Uterus (tissue), 4 donors: ENCODE measurements around the gene FAM217B. TPM values are rescaled to one million over a fixed set of nuclear protein-coding genes. Genes with fewer than 3 reads are reported as not detected.

Experiments used
- DNase-seq, 2 donors: peaks; one replicate each; pipeline ENCODE4 v3.0.0-alpha.2; 2019 to 2020
- H3K27ac ChIP-seq, 2 donors: fragments of 200-600 bp; sonication (generic); 1 replicate in 1 of 2; 2 replicates in 1 of 2; pipeline ENCODE4 v1.5.1; 2016 to 2018
- H3K27me3 ChIP-seq, 2 donors: fragments of 200-600 bp; sonication (generic); one replicate each; pipeline ENCODE4 v1.5.1; 2018 to 2019; ENCODE audit warnings: control low read depth in 1 of 2
- H3K36me3 ChIP-seq, 2 donors: fragments of 200-600 bp; sonication (generic); one replicate each; pipeline ENCODE4 v1.5.1; 2019; ENCODE audit warnings: control low read depth in 1 of 2
- H3K4me1 ChIP-seq, 2 donors: fragments of 200-600 bp; sonication (generic); one replicate each; pipeline ENCODE4 v1.5.1; 2018 to 2019; ENCODE audit warnings: control low read depth in 1 of 2
- H3K4me3 ChIP-seq, 2 donors: fragments of 200-600 bp; sonication (generic); 1 replicate in 1 of 2; 2 replicates in 1 of 2; pipeline ENCODE4 v1.5.1; 2018 to 2019; ENCODE audit warnings: mild to moderate bottlenecking in 1 of 2
- H3K9me3 ChIP-seq, 2 donors: fragments of 200-600 bp; sonication (generic); one replicate each; pipeline ENCODE4 v1.5.1; 2019; ENCODE audit warnings: control low read depth in 1 of 2
- CTCF ChIP-seq, 4 experiments: fragments of 200-600 bp in 2 of 4; fragments of 450-650 bp in 2 of 4; sonication (generic) in 2 of 4; IDR thresholded peaks; one replicate each; pipeline ENCODE4 v1.5.1; 2016 to 2019; ENCODE audit warnings: antibody characterized with exemption in 4 of 4, mild to moderate bottlenecking in 2 of 4, moderate library complexity in 1 of 4
- POLR2A ChIP-seq, 2 donors: fragments of 450-650 bp; IDR thresholded peaks; one replicate each; pipeline ENCODE4 v1.6.1; 2016; ENCODE audit warnings: antibody characterized with exemption in 2 of 2, mild to moderate bottlenecking in 1 of 2, moderate library complexity in 1 of 2
- intact Hi-C: fragments of 100-400 bp; cut with DNase I; formaldehyde crosslinking; loops from one replicate; pipeline ENCODE4 v1.15.1; 2023; ENCODE audit warnings: low total_unique reads
- total RNA-seq, 4 donors: library from RNA; depleted of rRNA in 3 of 4; stranded (reverse); fragments of >200 nt in 3 of 4; gene quantifications; one replicate each; pipeline versions ENCODE4 v1.1.0 to v1.2.4, GENCODE V29; 2014 to 2023
- donor health status: DM: yes; HTN: yes; CAD: no.

FAM217B gene
- total RNA-seq, 4 donors from 2014 or later = 12.9 to 22.5 (median 14.5) TPM

DNA sequence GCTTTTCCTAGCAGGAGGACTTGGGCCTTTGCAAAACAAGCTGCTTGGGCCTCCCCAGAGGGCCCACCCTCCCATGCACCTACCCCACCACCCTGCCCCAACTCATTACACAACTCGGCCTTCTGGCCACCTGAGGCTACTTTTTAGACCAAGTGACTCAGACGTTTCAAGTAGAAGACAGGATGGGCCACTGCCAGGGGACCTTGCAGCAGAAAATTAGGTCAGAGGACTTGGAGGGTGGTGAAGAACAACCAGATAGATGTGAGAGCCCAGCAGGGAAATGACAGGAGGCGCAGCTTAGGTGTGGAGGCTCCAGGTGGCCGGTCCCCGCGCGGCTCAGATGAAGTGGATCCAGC, 1.5 kb upstream of the FAM217B start:
- H3K27me3 ChIP-seq = no peaks in the 10 kb centered on the region
- H3K9me3 ChIP-seq = no peaks in the 10 kb centered on the region
- H3K36me3 ChIP-seq = no peaks in the 10 kb centered on the region
- H3K27ac ChIP-seq = no peak overlapping the region
- intact Hi-C loops = no loop called here
- TF ChIP-seq CTCF (IDR thresholded peaks at IDR 0.05) (no peak), POLR2A (IDR thresholded peaks at IDR 0.05) (no peak)
- peaks cover 7 to 9% of the 10 kb centered on the region in 2 donors for H3K4me1 ChIP-seq
- peak; percentile 23 to 54 for DNase-seq
- H3K4me3 ChIP-seq = peak overlapping the region in 1 of 2 donors; percentile 77

- intact Hi-C loops = no loop called here
- H3K4me3 ChIP-seq = peak overlapping the region; percentile 58 to 77
- no peaks in the 10 kb centered on the region for H3K27me3 ChIP-seq
- no peaks in the 10 kb centered on the region for H3K36me3 ChIP-seq
- no peak for TF ChIP-seq CTCF (IDR thresholded peaks at IDR 0.05)
- TF ChIP-seq POLR2A (IDR thresholded peaks at IDR 0.05) = no peak
- peak; percentile 21 to 23 for DNase-seq
- peak overlapping the region; percentile 89 to 90 for H3K27ac ChIP-seq
- no peaks in the 10 kb centered on the region for H3K9me3 ChIP-seq
- H3K4me1 ChIP-seq = peaks cover 7 to 9% of the 10 kb centered on the region in 2 donors
Observed at GRCh38 chr20:59939052-59939878, 924 bp upstream of the FAM217B start.

DNA sequence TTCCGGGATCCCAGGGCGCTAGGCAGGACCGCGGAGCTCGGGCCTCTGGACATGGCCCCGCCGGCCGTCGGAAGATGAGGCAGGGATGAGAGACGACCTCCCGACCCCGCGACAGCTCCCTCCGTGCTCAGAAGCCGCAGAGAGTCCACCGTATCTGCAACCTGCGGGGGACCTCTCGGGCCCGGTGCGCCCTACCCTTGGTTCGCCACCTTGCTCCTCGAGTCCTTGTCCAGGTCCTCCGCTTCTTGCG, 385 bp upstream of the FAM217B start:
- no peak for DNase-seq
- Histone ChIP-seq H3K4me3 (peak overlapping the region; percentile 58 to 77), H3K27ac (peak overlapping the region; percentile 89 to 90), H3K36me3 (no peaks in the 10 kb centered on the region), H3K4me1 (peaks cover 7 to 9% of the 10 kb centered on the region in 2 donors), H3K9me3 (no peaks in the 10 kb centered on the region), H3K27me3 (no peaks in the 10 kb centered on the region)
- intact Hi-C loops = no loop called here
- TF ChIP-seq CTCF (IDR thresholded peaks at IDR 0.05) = no peak
- no peak for TF ChIP-seq POLR2A (IDR thresholded peaks at IDR 0.05)

DNA sequence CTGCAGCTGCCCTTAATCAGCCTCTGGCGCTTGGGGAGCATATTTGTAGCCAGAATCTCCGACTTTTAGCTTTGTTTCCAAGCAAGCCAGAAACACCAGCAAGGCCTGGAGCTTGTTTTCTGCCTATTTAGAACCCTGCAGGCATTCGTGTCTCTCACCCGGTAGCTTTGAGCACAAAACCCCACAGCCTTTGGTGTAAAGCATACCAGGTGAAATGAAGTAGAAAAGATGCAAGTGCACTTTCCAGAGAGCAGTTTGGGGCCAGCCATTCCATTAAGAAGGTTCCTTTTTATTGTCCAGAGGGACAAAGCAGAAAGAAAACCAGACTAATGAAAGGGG, 736 bp downstream of the FAM217B start:
- no peaks in the 10 kb centered on the region for H3K27me3 ChIP-seq
- peak overlapping the region; percentile 58 to 77 for H3K4me3 ChIP-seq
- DNase-seq = no peak
- H3K4me1 ChIP-seq = peaks cover 7 to 9% of the 10 kb centered on the region in 2 donors
- H3K27ac ChIP-seq = peak overlapping the region; percentile 89 to 90
- H3K36me3 ChIP-seq = no peaks in the 10 kb centered on the region
- no peak for TF ChIP-seq POLR2A (IDR thresholded peaks at IDR 0.05)
- no peak for TF ChIP-seq CTCF (IDR thresholded peaks at IDR 0.05)
- intact Hi-C loops = no loop called here
- H3K9me3 ChIP-seq = no peaks in the 10 kb centered on the region

GRCh38 chr20:59942245-59942644, 2.1 kb downstream of the FAM217B start:
- TF ChIP-seq CTCF (IDR thresholded peaks at IDR 0.05) = no peak
- no peak for TF ChIP-seq POLR2A (IDR thresholded peaks at IDR 0.05)
- peak overlapping the region in 1 of 2 donors; percentile 89 for H3K27ac ChIP-seq
- intact Hi-C loops = no loop called here

More at GRCh38 chr20:59942245-59942644, 2.1 kb downstream of the FAM217B start:
- no peak for DNase-seq
- no peaks in the 10 kb centered on the region for H3K36me3 ChIP-seq
- H3K9me3 ChIP-seq = no peaks in the 10 kb centered on the region
- H3K27me3 ChIP-seq = no peaks in the 10 kb centered on the region
- H3K4me1 ChIP-seq = peaks cover 7 to 9% of the 10 kb centered on the region in 2 donors
- no peak overlapping the region for H3K4me3 ChIP-seq
